NCI-H2107 (cell line): ENCODE data around the gene APBB3.

Experiments
- DNase-seq: peaks from one replicate; lab custom pipeline; 2025; lab: John Stamatoyannopoulos, UW

The APBB3 gene

GRCh38 chr5:140575309-140575708 is 10.9 kb upstream of the APBB3 start:
- DNase-seq: no peak

GRCh38 chr5:140574165-140574564 is 9.8 kb upstream of the APBB3 start:
- DNase-seq: no peak

GRCh38 chr5:140573683-140574082 is 9.3 kb upstream of the APBB3 start:
- DNase-seq: no peak

- DNase-seq: no peak
Observed at GRCh38 chr5:140571105-140571504, 6.7 kb upstream of the APBB3 start.

GRCh38 chr5:140570488-140570887 is 6.1 kb upstream of the APBB3 start:
- DNase-seq: no peak

GRCh38 chr5:140570058-140570457 is 5.7 kb upstream of the APBB3 start:
- DNase-seq: no peak

GRCh38 chr5:140569197-140569596 is 4.8 kb upstream of the APBB3 start:
- DNase-seq: no peak

GRCh38 chr5:140568443-140569063 is 4.2 kb upstream of the APBB3 start:
- DNase-seq: no peak

GRCh38 chr5:140567871-140568270 is 3.5 kb upstream of the APBB3 start:
- DNase-seq: no peak

- no peak for DNase-seq
Observed at GRCh38 chr5:140567136-140567818, 2.9 kb upstream of the APBB3 start.

- no peak for DNase-seq
Observed at GRCh38 chr5:140566665-140567064, 2.3 kb upstream of the APBB3 start.

GRCh38 chr5:140565780-140566095 is 1.3 kb upstream of the APBB3 start:
- no peak for DNase-seq

GRCh38 chr5:140565024-140565779 is 804 bp upstream of the APBB3 start:
- no peak for DNase-seq

- DNase-seq: no peak
Observed at GRCh38 chr5:140563596-140563995, 802 bp downstream of the APBB3 start.

- DNase-seq: no peak
Observed at GRCh38 chr5:140561753-140562523, 2.5 kb downstream of the APBB3 start.

GRCh38 chr5:140560227-140560626 is 4.2 kb downstream of the APBB3 start:
- DNase-seq: no peak

GRCh38 chr5:140558542-140558941 is 5.9 kb downstream of the APBB3 start:
- no peak for DNase-seq

GRCh38 chr5:140557965-140558364 is 6.4 kb downstream of the APBB3 start:
- no peak for DNase-seq

- DNase-seq: peak; percentile 56
Observed at GRCh38 chr5:140557136-140557805, 7.1 kb downstream of the APBB3 start, which contains the start of gene SRA1. TSS of gene SRA1 (minus strand) at chr5:140557473. CDS start at chr5:140557452, 21 bp downstream.

GRCh38 chr5:140556438-140556837 is 8.0 kb downstream of the APBB3 start:
- no peak for DNase-seq

- DNase-seq: no peak
Observed at GRCh38 chr5:140555747-140556312, 8.6 kb downstream of the APBB3 start.

GRCh38 chr5:140554454-140554853 is 9.9 kb downstream of the APBB3 start:
- no peak for DNase-seq
